DMS53 treated with DMSO at 0.1 percent for 48 hours (cell line): ENCODE data around the gene MZF1.
"Not testable (repeated sequence)": the region's sequence is repeated elsewhere in the genome, so short reads cannot be mapped to it uniquely, and the experiment has no call there.

Source experiments
- DNase-seq: peaks from one replicate; lab custom pipeline; 2025; ENCODE audit not compliant: unreplicated experiment; lab: John Stamatoyannopoulos, UW

MZF1 gene

GRCh38 chr19:58572818-58573657 lies at the start of gene MZF1:
MZF1 (minus strand) TSS chr19:58573335; CDS start chr19:58571389, 1,946 bp downstream.
- no peak for DNase-seq

DNA sequence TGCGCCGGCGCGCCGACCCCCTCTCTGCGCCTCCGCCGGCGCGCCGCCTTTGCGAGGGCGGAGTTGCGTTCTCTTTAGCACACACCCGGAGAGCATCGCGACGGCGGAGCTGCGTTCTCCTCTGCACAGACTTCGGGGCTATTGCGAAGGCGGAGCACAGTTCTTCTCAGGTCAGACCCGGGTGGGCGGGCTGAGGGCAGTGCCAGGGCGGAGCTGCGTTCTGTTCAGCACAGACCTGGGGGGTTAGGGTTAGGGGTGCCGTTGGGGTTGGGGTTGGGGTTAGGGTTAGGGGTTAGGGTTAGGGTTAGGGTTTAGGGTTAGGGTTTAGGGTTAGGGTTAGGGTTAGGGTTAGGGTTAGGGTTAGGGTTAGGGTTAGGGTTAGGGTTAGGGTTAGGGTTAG lies 34.1 kb upstream of the MZF1 start:
- DNase-seq: not testable (repeated sequence)

GRCh38 chr19:58606251-58606896 lies 33.2 kb upstream of the MZF1 start:
- DNase-seq: not testable (repeated sequence)

- DNase-seq: no peak
Measured at GRCh38 chr19:58586133-58586765, 13.1 kb upstream of the MZF1 start.

GRCh38 chr19:58585442-58586132 lies 12.5 kb upstream of the MZF1 start:
- no peak for DNase-seq

DNA sequence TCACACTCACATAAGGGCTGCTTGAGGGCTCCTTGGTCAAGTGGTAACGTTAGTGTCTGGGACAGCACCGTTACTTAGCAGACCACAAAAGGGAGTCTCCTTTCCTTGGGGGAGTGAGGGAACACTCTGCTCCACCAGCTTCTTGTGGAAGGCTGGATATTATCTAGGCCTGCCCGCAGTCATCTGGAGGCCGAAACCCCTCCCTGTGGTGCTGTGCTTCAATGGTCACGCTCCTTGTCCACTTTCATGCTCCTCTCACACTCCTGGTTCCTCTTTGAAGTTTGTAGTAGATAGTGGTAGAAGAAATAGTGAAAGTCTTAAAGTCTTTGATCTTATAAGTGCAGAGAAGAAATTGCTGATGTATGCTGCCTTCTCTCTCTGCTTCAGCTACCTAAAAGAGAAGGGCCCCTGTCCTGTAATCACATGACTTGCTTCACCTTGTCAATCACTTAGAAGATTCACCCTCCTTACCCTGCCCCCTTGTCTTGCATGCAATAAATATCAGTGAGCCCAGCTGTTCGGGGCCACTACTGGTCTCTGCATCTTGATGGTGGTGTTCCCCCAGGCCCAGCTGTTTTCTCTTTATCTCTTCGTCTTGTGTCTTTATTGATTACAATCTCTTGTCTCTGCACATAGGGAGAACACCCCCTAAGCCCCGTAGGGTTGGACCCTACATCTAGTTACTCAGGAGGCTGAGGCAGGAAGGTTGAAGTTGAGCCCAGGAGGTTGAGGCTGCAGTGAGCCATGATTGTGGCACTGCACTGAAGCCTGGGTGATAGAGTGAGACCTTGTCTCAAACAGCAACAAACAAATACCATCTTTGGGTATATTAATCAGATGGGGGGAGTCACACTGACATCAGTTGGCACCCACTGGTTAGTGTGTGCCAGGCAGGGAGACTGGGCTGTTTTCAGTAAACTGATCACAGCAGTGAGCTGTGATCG lies 11.6 kb upstream of the MZF1 start:
- no peak for DNase-seq

- no peak for DNase-seq
Measured at GRCh38 chr19:58582985-58583384, 9.8 kb upstream of the MZF1 start.

DNA sequence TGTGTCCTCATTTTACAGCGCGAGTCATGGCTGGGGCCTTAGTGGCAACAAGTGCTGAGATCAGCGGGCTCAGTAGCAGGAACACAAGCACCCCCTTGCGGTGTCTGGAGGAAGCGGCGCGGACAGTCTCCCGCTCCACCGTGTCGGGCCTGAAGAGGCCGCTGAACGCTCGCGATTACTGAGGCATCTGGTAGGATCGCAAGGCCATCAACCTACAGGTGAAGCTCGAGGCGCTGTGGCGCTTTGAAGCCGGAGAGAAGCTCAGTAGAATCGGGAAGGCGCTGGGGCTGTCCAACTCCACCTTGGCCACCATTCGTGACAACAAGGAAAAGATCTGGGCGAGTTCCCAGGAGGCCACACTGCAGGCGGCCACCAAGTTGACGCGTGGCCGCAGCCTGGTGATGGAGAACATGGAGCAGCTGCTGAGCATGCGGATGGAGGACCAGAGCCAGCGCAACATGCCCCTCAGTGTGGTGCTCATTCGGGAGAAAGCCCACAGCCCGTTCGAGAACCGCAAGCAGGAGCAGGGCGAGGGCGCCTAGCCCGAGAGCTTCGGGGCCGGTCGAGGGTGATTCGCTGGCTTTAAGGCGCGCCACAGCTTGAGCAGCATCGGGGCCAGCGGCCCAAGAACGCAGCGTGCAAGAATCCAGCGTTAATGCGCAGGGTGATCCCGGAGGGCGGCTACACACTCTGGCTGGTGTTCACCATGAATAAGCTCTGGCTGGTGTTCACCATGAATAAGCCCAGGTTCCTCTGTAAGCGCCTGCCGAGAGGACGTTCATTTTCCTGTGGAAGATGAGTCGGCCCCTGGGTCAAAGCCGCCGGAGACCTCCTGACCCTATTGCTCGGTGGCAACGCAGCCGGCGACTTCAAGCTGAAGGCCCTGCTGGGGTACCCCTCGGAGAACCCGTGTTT lies 8.3 kb upstream of the MZF1 start:
- DNase-seq: no peak

DNA sequence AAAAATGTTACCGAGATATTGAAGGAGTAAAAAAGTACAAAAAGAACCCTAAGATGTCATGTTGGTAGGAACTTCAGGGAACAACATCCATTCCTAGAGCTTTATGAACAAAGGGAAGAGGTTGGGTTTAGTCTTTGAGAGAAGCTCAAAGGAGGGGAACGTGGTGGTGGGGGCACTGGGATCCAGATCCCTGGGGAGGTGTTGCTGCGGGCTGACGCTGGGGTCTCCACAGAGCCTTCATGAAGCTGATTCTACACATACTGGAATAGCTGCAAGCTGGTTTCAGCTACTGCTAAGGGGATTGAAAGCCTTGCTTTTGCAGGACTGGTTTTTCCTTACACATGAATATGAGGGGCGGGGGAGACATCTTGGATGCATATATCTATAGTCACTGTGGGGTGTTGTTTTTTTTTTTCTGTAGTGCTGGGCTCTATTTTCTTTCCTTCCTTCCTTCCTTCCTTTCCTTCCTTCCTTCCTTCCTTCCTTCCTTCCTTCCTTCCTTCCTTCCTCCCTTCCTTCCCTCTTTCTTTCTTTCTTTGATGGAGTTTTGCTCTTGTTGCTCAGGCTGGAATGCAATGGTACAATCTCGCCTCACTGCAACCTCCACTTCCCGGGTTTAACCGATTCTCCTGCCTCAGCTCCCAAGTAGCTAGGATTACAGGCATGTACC lies 6.5 kb upstream of the MZF1 start:
- no peak for DNase-seq

DNA sequence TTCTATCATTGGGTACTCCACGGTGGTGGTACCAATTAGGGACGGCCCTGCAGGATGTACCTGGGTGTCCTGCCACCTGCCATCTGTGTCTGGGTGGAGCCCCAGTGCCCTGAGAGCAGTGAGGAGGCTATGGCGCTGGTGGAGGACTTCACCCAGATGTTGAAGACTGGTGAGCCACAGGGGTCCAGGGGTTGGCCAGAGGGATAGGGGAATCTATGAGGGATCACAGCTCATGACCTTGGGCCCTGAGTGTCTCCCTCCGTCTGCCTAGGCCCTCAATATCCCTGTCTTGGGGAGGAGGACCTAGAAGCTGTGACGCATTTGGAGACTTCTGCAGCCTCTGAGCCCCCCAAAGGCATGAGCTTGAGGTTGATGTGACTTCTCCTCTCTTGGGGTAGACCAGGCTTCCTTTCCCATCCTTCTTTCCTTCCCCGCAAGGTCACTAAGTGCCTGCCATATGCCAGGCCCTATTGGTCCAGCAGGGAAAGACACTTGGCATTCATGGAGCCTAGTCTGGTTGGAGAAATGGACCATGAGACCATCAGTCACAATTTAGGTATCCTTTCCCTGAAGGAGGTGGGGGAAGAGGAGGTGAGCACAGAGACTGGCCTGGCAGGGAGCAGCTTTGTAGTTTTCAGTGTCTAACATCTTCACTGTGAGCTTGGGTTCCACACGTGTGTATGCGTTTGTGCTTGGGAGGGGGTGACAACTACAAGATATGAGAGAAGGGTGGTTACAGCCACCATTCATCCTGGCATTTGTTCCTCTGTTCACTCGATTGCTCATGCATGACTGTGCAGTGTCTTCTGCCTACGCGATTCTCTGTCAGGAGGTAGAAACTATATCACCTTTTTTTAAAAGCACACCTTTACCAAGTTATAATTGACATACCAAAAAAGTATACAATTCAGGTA lies 5.1 kb upstream of the MZF1 start:
- DNase-seq: no peak

DNA sequence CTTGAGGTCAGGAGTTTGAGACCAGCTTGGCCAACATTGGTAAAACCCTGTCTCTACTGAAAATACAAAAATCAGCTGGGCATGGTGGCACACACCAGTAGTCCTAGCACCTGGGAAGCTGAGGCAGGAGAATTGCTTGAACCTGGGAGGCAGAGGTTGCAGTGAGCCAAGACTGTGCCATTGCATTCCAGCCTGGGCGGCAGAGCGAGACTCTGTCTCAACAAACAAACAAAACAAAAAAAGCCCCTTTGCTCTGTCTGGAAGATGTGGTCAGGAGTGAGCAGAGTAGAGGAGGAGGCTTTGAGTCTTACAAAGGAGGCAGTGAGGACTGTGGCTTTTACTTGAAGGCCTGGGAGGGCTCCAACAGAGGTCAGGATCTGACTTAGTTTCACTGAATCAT lies 4.4 kb upstream of the MZF1 start:
- not testable (repeated sequence) for DNase-seq

DNA sequence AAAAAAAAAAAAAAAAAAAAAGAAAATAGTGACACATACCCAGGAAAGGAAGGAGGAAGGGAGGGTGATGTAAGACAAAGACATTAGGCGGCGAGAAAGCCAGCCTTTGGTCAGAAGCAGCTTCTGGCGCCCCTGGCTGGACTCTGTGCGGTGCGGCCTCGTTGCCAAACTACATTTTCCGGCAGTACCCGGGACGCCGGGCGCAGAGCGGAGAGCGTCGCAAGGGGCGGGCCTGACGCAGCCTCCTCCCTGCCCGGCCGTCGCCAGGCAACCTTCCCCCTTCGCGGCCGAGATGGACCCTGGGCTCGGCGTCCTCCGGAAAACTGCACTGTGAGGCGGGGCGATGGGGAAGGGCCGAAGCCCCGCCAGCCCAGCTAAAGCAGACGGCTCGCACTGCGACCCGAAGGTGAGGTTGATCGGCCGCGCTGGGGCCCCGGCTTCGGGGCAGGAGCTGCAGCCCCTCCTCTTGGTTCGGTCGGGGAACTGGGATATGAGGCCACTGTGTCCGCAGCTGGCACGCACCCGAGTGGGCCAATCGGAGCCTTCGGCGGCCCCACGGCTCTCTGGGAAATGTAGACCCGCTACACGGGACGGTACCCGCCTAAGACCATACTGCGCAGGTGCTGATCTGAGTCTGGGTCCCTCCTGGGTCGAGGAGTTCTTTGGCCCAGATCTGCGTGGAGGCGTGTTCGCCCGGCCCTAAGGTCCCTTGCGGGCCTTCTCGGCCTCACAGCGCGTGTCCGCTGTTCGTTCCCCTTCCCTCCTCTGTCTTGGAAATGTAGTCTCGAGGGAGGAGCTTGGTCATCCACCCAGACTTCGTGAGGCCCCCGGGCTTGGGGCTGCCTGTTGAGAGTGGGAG lies 2.3 kb upstream of the MZF1 start:
- DNase-seq: no peak

GRCh38 chr19:58573658-58574164 lies 576 bp upstream of the MZF1 start:
- DNase-seq: no peak

DNA sequence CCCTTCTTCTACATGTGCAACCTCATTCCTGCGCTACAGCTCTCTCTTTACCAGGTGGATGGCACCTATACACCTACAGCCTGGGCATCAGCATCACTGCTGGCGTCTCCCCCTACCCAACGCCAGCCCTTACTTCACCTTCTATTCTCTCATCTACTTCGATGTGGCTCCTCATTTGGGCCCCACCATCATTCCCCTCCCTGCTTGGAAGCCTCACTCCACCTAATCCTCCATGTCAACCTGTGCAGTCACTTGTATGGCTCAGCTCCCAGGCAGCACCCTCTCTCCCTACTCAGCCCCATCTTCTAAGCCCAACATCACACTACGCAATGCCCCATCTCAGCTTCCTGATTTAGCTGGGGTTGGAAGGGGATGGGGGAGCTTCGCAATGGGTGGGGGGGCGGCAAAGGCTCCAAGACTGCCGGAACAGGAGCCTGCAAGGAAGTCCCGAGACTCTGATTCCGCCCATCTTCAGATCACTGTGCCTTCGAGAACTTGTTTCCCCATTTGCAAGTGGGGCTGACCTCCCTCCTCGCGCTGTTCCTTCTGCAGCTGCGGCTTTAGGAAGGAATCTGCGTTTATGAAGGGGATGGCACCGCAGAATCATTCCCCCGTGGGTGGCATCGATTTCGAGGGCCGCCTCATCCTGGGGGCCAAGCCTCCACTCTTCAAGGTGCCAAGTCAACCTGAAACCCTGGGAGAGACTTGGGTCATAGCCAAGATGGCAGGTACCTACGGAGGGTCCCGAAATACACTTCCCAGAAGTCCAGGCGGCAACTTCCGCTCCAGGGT lies 913 bp downstream of the MZF1 start:
- DNase-seq: no peak

- DNase-seq: no peak
Measured at GRCh38 chr19:58571575-58571947, 1.6 kb downstream of the MZF1 start.
